Endothelial cell of umbilical vein (primary cell): ENCODE measurements around the gene LRRC8C. TPM values are rescaled to one million over a fixed set of nuclear protein-coding genes. Genes with fewer than 3 reads are reported as not detected.

Source experiments
- BruUV-seq: library from RNA; stranded (reverse); fragments of 400-500 nt; replicated peaks from 2 replicates; lab custom pipeline; 2021; lab: Mats Ljungman, UMichigan
- CTCF ChIA-PET: fragments of 300-600, 350-600 bp; sonication (Branson Sonifier 250); formaldehyde crosslinking; loops from one replicate; lab custom pipeline; 2021; ENCODE audit warnings: antibody characterized with exemption, inconsistent platforms; lab: Charles Lee
- POLR2A ChIA-PET: fragments of 300-600, 350-600 bp; sonication (Branson Sonifier 250); formaldehyde crosslinking; loops from one replicate; lab custom pipeline; 2021; ENCODE audit warnings: antibody characterized with exemption, inconsistent platforms; lab: Charles Lee
- DNase-seq: peaks from one replicate; pipeline ENCODE4 v3.0.0-alpha.2; 2011; ENCODE audit warnings: low read depth, low spot score
- FAIRE-seq: peaks from 2 replicates; lab custom pipeline; 2011; peaks lifted over from hg19 to GRCh38; lab: Jason Lieb, UNC
- H2AFZ ChIP-seq: 2 replicates; pipeline ENCODE4 v1.6.0; 2012; ENCODE audit warnings: low read depth, low read length, control low read depth, inconsistent platforms
- H3K27ac ChIP-seq: 2 replicates; pipeline ENCODE4 v1.5.1; 2011; ENCODE audit warnings: low read depth, mild to moderate bottlenecking, control low read depth, low read length, moderate library complexity; ENCODE audit not compliant: insufficient read depth
- H3K27me3 ChIP-seq, 2 experiments: 2 replicates each; pipeline versions ENCODE4 v1.6.0 to v1.6.1; 2011; ENCODE audit warnings: low read length in 2 of 2, mixed read lengths in 1 of 2; ENCODE audit not compliant: control insufficient read depth in 2 of 2, insufficient read depth in 2 of 2
- H3K36me3 ChIP-seq, 2 experiments: 2 replicates in 1 of 2; 3 replicates in 1 of 2; pipeline ENCODE4 v1.5.1; 2011; ENCODE audit warnings: low read length in 2 of 2, mild to moderate bottlenecking in 1 of 2, moderate library complexity in 1 of 2; ENCODE audit not compliant: control insufficient read depth in 2 of 2, insufficient read depth in 2 of 2; ENCODE audit errors: extremely low read depth in 1 of 2
- H3K4me1 ChIP-seq: 3 replicates; pipeline ENCODE4 v1.5.1; 2011; ENCODE audit warnings: mild to moderate bottlenecking, low read length; ENCODE audit not compliant: control insufficient read depth, insufficient read depth; ENCODE audit errors: extremely low read depth
- H3K4me2 ChIP-seq: 2 replicates; pipeline ENCODE4 v1.6.1; 2011; ENCODE audit warnings: low read length, control low read depth, mixed read lengths; ENCODE audit not compliant: insufficient read depth
- H3K4me3 ChIP-seq, 3 experiments: fragments of 200-600 bp in 1 of 3; sonication (generic), shearing (Covaris generic) in 1 of 3; replicated peaks in 1 of 3; 2 replicates each; pipeline ENCODE4 v1.5.1; 2011 to 2016; ENCODE audit warnings: control low read depth in 3 of 3, low read length in 3 of 3, mild to moderate bottlenecking in 2 of 3, inconsistent platforms in 1 of 3, low read depth in 1 of 3, moderate library complexity in 1 of 3; ENCODE audit not compliant: insufficient read depth in 1 of 3
- H3K79me2 ChIP-seq: 2 replicates; pipeline ENCODE4 v1.6.0; 2012; ENCODE audit warnings: low read length, inconsistent platforms; ENCODE audit not compliant: control insufficient read depth, insufficient read depth
- H3K9ac ChIP-seq: replicated peaks from 2 replicates; pipeline ENCODE3; 2011; ENCODE audit warnings: low read length, control low read depth; ENCODE audit not compliant: insufficient read depth; ENCODE audit errors: extremely low read depth
- H3K9me1 ChIP-seq: replicated peaks from 3 replicates; pipeline ENCODE4 v1.6.0; 2011; ENCODE audit warnings: mild to moderate bottlenecking, low read length; ENCODE audit not compliant: control insufficient read depth, insufficient read depth; ENCODE audit errors: extremely low read depth
- H3K9me3 ChIP-seq: replicated peaks from 2 replicates; pipeline ENCODE4 v1.5.1; 2012; ENCODE audit warnings: low read length, inconsistent platforms; ENCODE audit not compliant: control insufficient read depth, insufficient read depth
- H4K20me1 ChIP-seq: replicated peaks from 2 replicates; pipeline ENCODE3; 2011; ENCODE audit warnings: mild to moderate bottlenecking, low read length; ENCODE audit not compliant: control insufficient read depth, insufficient read depth; ENCODE audit errors: extremely low read depth
- EZH2 ChIP-seq: IDR thresholded peaks from 2 replicates; pipeline ENCODE4 v1.6.1; 2012; ENCODE audit warnings: borderline replicate concordance, low read depth, mild to moderate bottlenecking, moderate library complexity, low read length, inconsistent platforms; ENCODE audit not compliant: severe bottlenecking
- FOS ChIP-seq: IDR thresholded peaks from 2 replicates; pipeline ENCODE4 v1.6.1; 2011; ENCODE audit warnings: mild to moderate bottlenecking, low read length, moderate library complexity, borderline replicate concordance; ENCODE audit not compliant: insufficient read depth
- GATA2 ChIP-seq: IDR thresholded peaks from 2 replicates; pipeline ENCODE4 v1.7.0; 2011; ENCODE audit warnings: low read depth, mild to moderate bottlenecking, moderate library complexity, mixed read lengths, low read length; ENCODE audit not compliant: insufficient read length, insufficient read depth
- JUN ChIP-seq: IDR thresholded peaks from 2 replicates; pipeline ENCODE4 v1.6.1; 2011; ENCODE audit warnings: borderline replicate concordance, low read depth; ENCODE audit not compliant: insufficient read length, insufficient read depth
- MYC ChIP-seq: IDR thresholded peaks from one replicate; pipeline ENCODE4 v1.6.1; 2011; ENCODE audit warnings: mild to moderate bottlenecking, low read depth, low read length
- POLR2A ChIP-seq: IDR thresholded peaks from 2 replicates; pipeline ENCODE4 v1.6.1; 2012; ENCODE audit warnings: low read depth, mild to moderate bottlenecking, control low read depth, low read length
- POLR2AphosphoS5 ChIP-seq: IDR thresholded peaks from 2 replicates; pipeline ENCODE4 v1.6.1; 2012; ENCODE audit warnings: low read depth, mild to moderate bottlenecking, control low read depth, low read length, moderate library complexity; ENCODE audit not compliant: insufficient read depth
- dilution Hi-C: fragments of 300-500 bp; cut with MboI; formaldehyde crosslinking; loops from one replicate; pipeline ENCODE4 v1.15.0; 2019; ENCODE audit warnings: low sequenced_read_pairs; ENCODE audit not compliant: extremely low pct_ligation_motif_present
- intact Hi-C: fragments of 100-400 bp; cut with micrococcal nuclease; formaldehyde crosslinking; loops from one replicate; pipeline ENCODE4 v1.10.0; 2022
- polyA plus RNA-seq, 4 experiments: library from polyadenylated mRNA; depleted of rRNA in 3 of 4; stranded (reverse) in 3 of 4; unstranded in 1 of 4; fragments of >200 nt; gene quantifications; 2 replicates each; pipeline versions ENCODE4 v1.2.1 to v1.2.3, GENCODE V29; 2011 to 2012; ENCODE audit warnings: missing spikeins in 1 of 4
- total RNA-seq: library from RNA; stranded (reverse); gene quantifications from 2 replicates; pipeline ENCODE4 v1.2.3, GENCODE V29; 2021
- TF ChIP-seq, protein P1 (sequence below), 2 donors: IDR thresholded peaks; 1 replicate in 1 of 2; 2 replicates in 1 of 2; pipeline ENCODE4 v1.5.1; 2011; ENCODE audit warnings: low read length in 2 of 2, mild to moderate bottlenecking in 2 of 2, moderate library complexity in 2 of 2, control low read depth in 1 of 2, inconsistent platforms in 1 of 2, low read depth in 1 of 2; ENCODE audit not compliant: insufficient read depth in 1 of 2; ENCODE audit errors: extremely low read depth in 1 of 2
- TF ChIP-seq, protein P2 (sequence below): IDR thresholded peaks from 2 replicates; pipeline ENCODE4 v1.6.1; 2011; ENCODE audit not compliant: insufficient read depth, insufficient read length

LRRC8C gene
- total and polyA plus RNA-seq, 2 donors (not counting 3 experiments of a cell fraction or from before 2014, with no cell fraction given), result 33.6 to 51.5 TPM

DNA sequence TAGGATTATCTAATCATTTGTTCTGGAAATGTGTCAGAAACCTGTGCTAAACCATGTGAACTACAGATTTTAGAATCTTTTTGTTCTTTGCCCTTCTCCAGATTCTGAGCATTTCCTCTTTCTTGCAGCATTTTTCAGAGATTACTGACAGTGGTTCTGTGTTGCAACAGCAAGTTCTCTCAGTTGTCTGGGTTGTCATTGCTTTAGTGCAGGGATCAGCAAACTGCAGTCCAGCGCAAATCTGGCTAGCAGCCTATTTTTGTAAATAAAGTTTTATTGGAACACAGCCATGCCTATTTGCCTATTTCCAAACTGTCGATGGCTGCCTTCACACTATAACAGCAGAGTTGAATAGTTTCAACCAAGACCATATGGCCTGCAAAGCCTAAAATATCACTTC lies 121.6 kb downstream of the LRRC8C start:
- H3K4me1 ChIP-seq, result peaks cover 29% of the 10 kb centered on the region
- H3K27ac ChIP-seq, result no peak overlapping the region
- no peaks in the 10 kb centered on the region for H3K9me3 ChIP-seq
- dilution Hi-C loops, result no loop called here
- DNase-seq (no peak), FAIRE-seq (no peak)
- H3K27me3 ChIP-seq, result no peaks in the 10 kb centered on the region
- no peaks in the 10 kb centered on the region for H3K79me2 ChIP-seq
- no peaks in the 10 kb centered on the region for H3K36me3 ChIP-seq
- no TSS peak for BruUV-seq
- H3K4me2 ChIP-seq, result no peak overlapping the region
- no peaks in the 10 kb centered on the region for H4K20me1 ChIP-seq
- CTCF ChIA-PET, result no interaction called here
- no peak overlapping the region for H3K4me3 ChIP-seq
- H2AFZ ChIP-seq, result no peak overlapping the region
- TF ChIP-seq MYC (no peak), EZH2 (no peak), GATA2 (no peak), POLR2A (no peak), POLR2AphosphoS5 (no peak), JUN (no peak), FOS (no peak)
- TF ChIP-seq, protein P1, sequence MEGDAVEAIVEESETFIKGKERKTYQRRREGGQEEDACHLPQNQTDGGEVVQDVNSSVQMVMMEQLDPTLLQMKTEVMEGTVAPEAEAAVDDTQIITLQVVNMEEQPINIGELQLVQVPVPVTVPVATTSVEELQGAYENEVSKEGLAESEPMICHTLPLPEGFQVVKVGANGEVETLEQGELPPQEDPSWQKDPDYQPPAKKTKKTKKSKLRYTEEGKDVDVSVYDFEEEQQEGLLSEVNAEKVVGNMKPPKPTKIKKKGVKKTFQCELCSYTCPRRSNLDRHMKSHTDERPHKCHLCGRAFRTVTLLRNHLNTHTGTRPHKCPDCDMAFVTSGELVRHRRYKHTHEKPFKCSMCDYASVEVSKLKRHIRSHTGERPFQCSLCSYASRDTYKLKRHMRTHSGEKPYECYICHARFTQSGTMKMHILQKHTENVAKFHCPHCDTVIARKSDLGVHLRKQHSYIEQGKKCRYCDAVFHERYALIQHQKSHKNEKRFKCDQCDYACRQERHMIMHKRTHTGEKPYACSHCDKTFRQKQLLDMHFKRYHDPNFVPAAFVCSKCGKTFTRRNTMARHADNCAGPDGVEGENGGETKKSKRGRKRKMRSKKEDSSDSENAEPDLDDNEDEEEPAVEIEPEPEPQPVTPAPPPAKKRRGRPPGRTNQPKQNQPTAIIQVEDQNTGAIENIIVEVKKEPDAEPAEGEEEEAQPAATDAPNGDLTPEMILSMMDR (IDR thresholded peaks at IDR 0.05; ENCODE audit: extremely low read depth in 1 of 2, insufficient read depth in 1 of 2, low read depth in 1 of 2, low read length in 2 of 2), result no peak
- TF ChIP-seq, protein P2, sequence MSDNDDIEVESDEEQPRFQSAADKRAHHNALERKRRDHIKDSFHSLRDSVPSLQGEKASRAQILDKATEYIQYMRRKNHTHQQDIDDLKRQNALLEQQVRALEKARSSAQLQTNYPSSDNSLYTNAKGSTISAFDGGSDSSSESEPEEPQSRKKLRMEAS, result no peak
- intact Hi-C loops, result no loop called here
- H3K9me1 ChIP-seq, result no peaks in the 10 kb centered on the region
- POLR2A ChIA-PET, result no interaction called here
- no peak overlapping the region for H3K9ac ChIP-seq
